Middle frontal gyrus (tissue), 1 donor: ENCODE data around the gene GPHN.

Source experiments
- DNase-seq: peaks from one replicate; pipeline ENCODE4 v3.0.0-alpha.2; 2015; ENCODE audit warnings: low spot score; ENCODE audit errors: extremely low spot score

The GPHN gene

DNA sequence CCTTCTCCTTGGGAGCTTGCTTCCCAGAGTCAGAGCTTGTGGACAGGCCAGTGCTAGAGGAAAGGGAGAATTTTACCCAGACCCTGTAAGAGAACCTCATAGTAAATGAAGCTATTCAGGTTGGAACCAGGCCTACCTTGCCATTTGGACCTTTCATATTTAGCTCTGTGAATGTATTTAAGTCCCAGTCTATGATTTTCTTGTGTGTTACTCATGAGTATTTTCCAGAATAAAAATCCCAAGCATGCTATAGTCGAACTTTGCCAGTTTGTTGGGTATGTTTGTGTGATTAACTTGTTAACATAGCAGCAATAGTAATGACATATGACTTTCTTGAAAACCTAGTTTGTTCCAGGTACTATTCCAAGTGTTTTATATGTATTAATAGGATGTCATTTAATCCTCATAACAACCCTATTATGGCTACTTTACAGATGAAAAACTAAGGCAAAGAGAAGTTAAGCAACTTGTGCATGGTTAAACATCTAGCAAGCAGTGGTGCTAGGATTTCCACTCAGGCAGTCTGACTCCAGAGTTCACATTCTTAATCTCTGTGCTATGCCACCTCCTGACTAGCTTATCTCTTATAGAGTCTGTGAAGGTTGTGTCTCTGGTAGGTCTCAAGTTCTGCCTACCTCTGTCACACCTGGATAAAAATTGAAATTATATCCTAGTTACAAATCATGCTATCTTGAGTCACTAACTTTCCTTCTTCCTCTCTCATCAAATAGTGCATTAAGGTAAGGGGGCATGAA, 633.4 kb downstream of the GPHN start:
- DNase-seq: no peak

DNA sequence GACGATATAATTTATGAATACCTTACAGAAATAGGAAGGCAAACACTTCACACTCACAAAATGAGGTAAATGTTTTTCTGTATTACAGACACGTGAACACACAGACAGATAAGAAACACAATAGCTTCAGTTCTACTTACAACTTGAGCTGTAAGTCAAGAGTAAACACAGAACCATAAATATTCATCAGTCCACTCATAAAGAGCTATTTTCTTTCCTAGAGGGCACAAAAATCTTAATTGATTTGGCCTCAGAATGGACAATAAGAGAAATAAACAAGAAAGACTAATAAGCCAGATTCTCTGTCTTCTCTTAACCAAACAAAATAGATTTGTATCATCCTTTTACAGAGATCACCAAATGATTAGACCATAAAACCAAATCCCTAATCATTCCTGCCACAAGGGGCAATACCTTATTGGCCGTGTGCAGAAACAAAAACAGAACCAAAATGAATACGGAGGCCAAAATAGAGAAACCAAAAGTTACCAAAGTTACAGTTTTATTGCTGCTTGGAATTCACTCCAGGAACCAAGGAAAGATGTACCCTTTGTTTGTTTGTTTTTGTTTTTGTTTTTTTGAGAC, 643.2 kb downstream of the GPHN start:
- DNase-seq: no peak

DNA sequence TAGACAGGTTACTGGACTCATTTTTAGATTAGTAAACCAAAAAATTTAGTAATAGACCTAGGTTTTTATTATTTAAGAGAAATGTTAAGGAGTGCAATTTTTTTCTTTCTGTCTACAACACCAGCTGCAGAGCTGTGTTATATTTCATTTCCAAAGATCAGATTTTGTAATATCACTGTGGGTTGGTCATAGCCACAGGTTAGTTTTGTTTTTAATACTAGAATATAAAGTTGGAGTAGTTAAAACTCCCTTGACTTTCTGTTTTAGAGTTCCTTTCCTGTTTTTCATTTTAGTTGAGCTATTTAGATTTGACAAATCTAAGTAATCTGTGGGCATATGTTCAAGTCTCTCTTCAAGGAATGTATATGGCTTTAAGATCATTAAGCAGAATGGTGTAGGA, 650.6 kb downstream of the GPHN start:
- no peak for DNase-seq

DNA sequence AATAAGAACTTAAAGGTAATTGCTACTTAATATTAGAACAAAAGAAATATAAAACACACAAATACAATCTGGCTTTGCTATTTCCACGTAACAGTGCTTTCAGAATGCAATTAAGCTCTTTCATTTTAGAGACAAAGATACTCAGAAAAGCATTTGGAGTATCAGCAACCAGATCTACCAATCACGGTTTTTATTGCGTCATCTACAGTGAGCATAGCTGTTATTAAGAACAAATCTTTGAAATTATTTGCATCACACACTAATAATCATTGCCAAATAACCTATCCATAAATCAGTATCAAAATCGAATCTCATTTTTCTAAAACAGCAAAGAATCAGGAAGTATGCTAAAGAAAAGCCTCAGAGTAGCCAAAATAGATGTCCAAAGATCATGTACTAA, 654.4 kb downstream of the GPHN start:
- no peak for DNase-seq

DNA sequence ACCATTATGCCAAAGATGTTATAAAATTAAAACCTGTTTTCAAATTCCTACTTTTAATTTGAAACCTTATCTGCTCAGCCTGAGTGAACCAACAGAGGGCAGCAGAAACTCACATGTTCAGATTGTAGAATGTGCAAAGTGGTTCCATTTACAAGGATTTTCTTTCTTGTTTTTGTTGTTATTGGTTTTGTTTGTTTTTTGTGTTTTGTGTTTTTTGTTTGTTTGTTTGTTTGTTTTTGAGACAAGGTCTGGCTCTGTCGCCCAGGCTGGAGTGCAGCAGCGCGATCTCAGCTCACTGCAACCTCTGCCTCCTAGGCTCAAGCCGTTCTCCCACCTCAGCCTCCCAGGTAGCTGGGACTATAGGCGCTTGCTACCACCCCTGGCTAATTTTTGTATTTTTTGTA, 658.5 kb downstream of the GPHN start:
- DNase-seq: peak; percentile 42

DNA sequence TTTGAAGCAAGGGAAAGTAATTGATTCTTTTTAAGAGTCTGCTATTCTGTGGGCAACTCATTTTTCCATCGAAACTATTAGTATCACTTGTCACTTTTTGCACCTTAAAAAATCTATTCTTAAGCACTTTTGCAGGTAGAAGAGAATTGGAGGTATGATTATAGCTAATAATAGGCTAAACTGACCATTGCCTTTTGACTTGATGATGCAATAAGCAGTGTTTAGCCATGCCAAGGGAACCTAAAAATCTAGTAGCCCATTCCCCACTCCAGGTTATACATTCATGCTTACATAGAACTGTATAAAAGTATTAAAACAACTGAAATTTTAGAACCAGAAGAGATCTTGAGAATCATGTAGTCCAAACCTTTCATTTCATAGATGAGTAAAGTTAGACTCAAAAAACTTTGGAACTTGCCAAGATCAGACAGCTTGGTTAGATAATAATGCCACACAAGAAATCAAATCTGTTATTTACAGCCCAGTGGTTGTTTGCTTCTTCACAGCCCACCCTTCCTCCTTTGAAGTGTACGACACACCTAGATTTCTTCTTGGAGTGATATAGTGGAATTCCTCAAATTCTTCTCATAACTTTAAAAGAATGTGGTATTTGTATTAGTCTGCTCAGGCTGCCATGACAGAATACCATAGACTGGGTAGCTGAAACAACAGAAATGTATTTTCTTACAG, 659.6 kb downstream of the GPHN start:
- DNase-seq: no peak

DNA sequence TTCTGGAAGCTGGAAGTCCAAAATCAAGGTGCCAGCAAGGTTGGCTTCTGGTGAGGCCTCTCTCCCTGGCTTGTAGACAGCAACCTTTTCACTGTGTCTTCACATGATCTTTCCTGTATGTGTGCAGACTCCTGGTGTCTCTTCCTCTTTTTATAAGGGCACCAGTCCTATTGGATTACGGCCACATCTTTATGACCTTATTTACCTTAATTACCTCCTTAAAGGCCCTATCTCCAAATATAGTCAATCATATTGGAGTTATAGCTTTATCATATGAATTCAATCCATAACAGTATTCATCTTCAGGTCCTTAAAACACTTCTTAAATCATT, 660.1 kb downstream of the GPHN start:
- no peak for DNase-seq

DNA sequence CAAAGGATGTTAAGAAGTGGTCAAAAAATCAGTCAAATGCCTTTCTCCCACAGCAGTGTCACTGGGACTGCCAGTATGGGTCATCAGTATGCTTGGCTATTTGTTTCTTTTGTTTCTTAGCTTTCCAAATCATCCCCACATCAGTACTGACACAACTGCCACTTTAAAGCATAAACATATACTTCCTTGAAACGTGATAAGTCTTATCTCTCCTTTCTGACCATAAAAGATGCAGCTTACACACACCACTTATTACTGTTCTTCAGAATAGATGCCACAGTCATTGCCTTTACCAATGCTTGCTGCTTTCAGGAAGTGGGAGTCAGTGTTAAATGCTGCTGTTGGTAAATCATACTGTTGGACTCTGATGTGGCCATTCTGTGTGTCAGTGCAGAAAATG, 662.7 kb downstream of the GPHN start:
- DNase-seq: no peak

DNA sequence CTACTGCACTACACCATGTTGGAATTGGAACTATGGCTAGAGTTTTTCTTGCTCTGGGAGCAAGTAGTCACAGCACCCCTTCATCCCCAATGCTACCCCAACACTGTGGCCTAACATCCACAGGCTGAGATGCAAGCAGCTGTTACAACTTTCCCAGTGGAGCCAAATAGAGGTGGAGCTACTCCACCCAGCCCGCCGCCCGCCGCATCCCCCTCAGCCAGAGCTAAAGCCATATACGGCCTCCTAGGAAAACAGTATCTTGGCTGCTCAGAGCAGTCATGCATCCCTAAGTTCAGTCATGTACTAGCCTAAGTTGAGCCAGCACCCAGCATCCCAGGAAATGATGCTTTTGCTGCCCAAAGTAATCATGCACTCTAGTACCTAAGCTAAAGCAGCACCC, 664.1 kb downstream of the GPHN start:
- no peak for DNase-seq

DNA sequence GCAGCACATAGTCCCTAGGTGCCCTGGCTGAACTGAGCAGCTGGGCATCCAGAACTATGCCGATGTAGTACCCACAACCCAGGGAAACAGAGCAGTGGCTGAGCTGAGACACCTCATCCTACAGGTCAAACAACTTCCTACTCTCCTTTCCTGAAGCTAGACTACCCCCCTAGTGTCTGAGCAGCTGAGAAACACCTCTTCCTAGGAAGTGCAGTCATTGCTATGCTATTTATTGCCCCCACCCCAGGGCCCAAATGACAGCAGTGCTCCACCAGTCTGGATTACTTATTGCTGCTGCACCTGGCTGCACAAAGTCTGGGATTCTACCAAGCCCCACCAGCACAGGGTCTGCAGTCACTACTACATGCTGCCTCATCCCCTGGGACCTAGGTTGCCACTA, 664.6 kb downstream of the GPHN start:
- DNase-seq: no peak

DNA sequence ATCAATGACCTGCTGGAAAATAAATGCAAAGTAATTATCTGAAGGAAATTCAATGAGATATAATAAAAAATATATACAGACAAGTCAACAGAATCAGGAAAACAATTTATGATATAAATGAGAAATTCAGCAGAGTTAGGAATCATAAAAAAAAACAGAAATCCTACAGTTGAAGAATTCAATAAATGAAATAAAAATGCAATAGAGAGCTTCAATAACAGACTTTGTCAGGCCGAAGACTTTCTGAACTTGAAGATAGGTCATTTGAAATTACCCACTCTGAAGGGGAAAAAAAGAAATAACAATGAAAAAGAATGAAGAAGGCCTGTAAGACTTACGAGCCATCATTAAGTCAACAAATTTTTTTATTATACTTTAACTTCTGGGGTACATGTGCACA, 665.8 kb downstream of the GPHN start:
- no peak for DNase-seq

DNA sequence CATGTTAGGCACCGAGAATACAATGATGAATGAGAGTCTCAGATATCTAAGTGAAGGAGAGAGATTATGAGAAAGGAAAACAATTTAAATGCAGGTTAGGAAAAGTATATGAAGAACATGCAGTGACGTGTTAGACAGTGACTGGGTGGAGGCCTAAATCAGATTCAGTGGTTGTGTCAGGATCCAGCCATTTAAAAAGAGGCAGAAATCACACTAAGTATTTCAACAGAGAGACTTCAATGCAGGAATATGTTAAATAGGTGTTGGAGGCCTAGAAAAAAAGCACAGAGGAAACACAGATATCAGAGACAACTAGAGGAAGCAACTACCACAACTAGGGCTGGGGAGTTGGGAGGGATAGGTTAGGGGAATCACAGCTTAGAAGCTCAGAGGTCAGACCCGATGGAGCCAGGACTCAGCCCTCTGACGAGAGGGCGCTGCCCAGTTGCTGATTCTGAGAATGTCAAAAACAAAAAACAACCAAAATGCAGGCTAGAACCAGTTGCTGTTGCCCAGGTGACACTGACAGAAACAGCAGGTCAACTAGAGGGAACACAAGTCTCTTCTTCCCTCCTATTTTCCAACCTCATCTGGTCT, 678.3 kb downstream of the GPHN start:
- no peak for DNase-seq

DNA sequence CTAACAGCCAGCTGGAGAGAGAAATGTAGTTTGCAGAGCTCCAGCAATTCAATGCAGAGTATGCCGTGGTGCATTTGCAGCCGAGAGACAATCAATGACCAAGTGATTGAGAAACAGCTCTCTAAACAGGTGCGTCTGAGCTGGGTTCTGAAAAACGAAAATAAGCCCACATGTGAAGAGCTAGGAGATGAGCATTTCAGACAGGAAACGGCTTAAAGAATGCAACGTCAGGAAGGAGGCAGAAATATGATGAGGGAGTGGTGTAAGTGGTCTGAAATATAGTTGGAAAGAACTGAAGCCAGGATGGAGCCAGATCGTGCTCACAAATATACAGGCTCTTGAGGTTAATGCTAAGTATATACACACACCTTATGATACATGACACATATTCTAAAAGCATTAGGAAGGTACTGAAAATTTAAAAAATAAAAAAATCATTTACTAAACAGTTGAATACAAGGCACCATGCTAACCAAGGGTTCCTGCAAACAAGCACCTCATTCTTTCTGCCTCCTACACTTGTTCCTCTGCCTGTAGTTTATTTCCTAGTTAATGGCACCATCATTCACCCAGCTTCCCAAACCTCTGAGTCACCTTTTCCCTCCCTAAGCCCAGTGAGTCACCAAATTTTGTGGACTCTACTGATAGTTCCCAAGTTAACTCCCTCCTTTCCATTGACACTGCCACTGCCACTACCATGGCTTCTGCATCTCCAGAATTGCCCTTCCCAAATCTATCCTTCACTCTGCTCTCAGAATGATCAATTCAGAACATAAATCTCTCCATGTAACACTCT, 679.0 kb downstream of the GPHN start:
- no peak for DNase-seq

DNA sequence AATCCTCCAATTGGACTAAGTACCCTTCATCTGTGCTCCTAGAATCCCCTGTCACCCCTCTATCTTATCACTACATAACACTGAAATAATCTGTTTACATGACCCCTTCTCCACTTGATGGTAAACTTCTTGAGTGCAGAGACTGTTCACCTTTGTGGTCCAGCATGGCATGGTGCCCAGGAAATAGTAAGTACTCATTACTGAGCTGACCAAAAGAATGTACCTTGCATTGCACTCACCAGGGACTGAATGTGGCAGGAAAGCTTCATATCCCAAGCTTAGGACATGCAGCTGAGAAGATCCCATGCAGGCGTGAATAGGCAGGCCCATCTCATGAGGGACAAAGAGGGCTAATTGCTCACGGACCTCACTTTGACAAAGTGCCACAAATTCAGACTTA, 679.9 kb downstream of the GPHN start:
- DNase-seq: no peak

DNA sequence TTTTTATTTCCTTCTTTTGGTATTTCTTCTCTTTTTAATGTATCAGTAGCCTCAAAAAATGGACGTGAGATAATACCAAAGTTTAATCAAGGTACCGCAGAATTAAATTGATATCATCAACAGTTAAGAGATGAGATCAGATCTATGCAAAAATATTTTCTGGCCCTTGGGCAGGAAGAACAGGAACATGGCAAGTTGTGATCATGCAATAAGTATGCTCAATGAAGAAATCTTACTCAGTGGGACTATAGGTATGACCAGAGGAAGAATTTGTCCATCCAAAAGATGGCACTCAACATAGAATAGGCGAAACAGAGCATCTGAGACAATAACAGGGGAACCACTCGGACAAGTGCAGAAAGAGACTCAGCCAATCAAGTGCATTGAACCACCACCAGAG, 680.4 kb downstream of the GPHN start:
- no peak for DNase-seq

DNA sequence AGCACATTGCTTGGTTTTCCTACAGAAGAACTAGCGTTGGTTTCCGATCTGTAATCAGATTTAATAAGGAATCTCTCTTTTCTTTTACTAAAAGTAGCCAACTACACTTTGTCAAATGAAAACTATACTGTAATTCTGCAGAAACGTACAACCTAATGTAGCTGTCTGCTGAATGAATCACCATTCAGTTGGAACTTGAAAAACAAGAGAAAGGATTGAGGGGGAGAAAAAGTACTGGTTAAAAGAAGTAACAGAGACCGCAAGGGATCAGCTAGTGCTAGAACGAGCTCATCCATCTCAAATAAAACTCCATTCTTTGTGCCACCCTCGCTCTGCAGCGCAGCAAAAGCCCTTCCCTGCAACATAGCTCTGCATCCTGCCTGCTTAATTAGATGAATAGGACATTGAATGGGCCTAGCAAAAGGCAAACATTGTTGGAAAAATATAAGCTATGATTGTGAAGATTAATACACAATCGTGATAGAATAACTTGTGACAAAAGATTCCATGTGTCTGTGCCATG, 683.9 kb downstream of the GPHN start:
- no peak for DNase-seq

DNA sequence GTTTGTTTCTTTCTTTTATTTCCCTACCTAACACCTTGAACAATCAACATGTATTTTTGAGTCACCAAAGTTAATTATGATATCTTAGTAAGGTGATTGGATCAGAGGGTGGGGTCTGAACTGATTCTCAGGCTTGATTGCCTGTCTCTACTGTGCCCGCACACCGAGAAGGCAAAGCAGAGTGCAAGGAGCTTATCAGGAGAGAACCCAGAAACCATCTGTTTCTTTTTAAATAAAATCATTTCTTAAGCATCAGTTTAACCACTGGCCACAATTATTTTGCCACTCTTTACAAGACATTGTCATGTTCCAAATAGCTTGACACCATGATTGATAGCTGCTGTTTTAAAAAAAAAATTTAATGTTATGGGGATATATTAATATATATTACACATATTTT, 684.4 kb downstream of the GPHN start:
- DNase-seq: no peak

DNA sequence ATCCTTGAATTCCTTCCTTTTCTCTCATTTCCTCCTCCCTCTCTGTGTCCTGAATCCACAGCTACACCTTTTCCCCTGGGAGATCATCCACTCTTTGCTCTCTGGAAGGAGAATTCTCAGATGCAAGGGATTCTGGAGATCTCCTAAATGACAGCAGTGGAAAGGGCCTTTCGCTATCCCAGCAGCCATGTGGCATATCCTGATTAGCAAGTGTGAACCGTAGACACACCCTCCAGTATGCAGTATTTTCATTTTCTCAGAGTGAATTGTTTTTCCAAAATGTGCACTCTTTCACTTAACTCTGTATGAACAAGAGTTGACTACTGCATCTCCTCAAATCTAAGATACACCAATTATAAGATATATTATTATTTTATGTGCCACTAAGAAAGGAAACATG, 687.3 kb downstream of the GPHN start:
- DNase-seq: no peak

DNA sequence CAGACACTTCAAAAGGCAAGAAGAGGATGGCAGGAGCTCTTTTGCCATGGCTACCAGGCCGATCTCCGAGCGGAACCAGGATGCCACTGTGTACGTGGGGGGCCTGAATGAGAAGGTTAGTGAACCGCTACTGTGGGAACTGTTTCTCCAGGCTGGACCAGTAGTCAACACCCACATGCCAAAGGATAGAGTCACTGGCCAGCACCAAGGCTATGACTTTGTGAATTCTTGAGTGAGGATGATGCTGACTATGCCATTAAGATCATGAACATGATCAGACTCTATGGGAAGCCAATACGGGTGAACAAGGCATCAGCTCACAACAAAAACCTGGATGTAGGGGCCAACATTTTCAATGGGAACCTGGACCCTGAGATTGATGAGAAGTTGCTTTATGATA, 691.1 kb downstream of the GPHN start:
- DNase-seq: no peak

DNA sequence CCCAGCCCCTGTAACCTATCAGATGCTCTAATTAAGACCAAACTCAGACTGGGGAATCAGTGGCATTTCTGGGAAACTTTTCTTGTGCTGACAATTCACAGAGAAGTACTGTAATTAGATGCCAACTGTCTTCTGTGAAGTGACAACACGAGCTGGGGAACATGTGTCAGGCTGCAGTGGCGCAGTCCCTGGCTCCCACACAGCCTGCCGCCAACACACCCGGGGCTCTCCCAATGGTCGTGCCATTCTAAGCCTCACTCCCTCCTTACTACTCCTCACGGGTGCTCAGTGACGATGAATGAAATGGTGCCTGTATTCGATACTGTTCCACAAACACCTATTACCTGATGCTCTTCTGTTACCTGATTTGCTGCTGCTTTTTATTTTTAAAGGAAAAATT, 699.9 kb downstream of the GPHN start:
- no peak for DNase-seq

DNA sequence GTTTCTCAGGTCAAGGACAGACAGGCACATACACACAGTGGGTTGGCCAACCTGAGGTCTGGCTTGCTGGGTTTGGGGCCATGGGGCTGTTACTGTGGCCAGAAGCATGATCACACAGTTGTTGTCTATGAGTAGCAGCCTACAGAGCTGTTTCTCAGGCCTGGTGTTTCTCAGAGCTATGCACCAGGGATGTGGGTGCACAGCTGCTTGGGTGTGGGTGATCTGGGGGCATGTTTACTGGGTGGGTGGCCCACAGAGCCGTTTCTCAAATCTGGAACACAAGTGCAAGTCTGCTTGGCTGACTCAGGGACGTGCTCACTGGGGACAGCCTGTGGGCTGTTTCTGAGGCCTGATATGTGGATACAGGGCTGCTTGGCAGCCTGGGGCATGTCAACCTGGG, 710.2 kb downstream of the GPHN start:
- no peak for DNase-seq
